GM19468 (cell line): ENCODE measurements around the gene C11orf21.
"Not testable (repeated sequence)": the region's sequence is repeated elsewhere in the genome, so short reads cannot be mapped to it uniquely, and the experiment has no call there.

Experiments used
- ATAC-seq: cut with Tn5 transposase; IDR thresholded peaks from one replicate; pipeline ENCODE4 v1.9.1; 2021; ENCODE audit warnings: mild to moderate bottlenecking, moderate library complexity, moderate number of reproducible peaks; ENCODE audit not compliant: unreplicated experiment; ENCODE audit errors: extremely low read depth

C11orf21 gene

GRCh38 chr11:2301631-2302305 is at the start of gene C11orf21, which contains the start of gene TSPAN32:
Gene C11orf21 (minus strand): TSS chr11:2301918. CDS start chr11:2301808, 110 bp downstream.
Gene TSPAN32 (plus strand): TSS chr11:2302013. CDS start chr11:2302150, 137 bp downstream.
- no peak for ATAC-seq

DNA sequence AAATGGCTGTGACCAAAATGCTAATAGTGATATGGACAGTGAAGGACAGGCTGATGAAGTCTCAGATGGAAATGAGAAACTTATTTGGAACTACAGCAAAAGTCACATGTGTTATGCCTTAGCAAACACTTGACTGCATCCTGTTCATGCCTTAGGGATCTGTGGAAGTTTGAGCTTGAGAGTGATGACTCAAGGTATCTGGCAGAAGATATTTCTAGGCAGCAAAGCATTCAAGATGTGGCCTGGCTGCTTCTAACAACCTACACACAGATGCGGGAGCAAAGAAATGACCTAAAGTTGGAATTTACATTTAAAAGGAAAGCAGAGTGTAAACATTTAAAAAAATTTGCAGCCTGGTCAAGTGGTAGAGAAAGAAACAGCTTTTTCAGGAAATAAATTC is 47.3 kb upstream of the C11orf21 start:
- ATAC-seq: no peak

GRCh38 chr11:2347308-2347830 is 45.7 kb upstream of the C11orf21 start:
- no peak for ATAC-seq

DNA sequence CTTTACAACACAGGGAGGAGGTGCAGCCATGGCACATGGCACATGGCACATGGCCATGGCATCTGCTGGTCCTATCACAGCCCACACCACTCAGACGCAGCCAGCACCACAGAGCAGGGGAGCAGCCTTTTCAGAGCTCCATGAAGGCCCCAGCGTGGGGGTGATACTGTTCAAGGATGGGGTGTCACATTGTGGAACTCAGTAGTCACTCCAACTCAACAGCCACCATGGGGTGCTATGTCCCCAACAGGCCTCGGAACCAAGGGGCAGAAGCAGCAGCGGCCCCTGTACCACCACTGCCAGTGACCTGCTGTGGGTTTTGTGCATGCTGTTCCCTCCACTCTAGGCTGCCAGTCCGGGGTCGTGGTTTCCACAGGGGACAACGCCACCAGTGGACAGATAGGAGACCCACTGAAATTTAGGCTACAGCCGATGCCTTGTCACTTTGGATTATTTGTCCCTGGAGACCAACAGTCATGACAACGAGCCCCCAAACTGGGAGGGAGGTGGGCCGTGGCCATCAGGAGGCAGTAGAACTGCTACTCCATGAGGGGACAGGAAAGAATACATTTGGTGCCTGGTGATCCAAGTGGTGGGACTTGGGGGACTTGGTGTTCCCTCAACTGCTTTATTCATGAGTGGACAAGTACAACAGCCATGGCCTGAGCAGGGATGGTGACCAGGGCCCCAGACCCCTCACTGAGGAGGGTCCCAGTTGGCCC is 45.0 kb upstream of the C11orf21 start:
- ATAC-seq: no peak

DNA sequence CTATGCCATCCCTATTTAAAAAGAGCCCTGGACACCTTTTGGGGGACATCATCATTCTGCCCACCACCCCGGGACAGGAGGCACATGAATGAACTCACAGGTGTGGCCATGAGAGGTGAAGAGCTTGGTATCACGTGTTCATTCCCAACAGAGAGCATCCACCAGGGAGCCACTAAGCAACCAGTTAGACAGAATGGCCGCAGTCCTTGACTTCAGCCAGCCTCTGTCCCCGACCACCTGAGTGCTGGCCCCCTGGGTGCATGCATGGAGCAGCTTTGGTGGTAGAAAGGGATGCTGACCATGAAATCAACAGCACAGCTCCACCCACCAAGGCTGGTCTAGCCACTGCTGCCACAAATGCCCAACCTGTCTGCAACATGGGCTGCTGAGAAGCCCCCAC is 44.3 kb upstream of the C11orf21 start:
- ATAC-seq: no peak

GRCh38 chr11:2345050-2345449 is 43.3 kb upstream of the C11orf21 start:
- ATAC-seq: no peak

DNA sequence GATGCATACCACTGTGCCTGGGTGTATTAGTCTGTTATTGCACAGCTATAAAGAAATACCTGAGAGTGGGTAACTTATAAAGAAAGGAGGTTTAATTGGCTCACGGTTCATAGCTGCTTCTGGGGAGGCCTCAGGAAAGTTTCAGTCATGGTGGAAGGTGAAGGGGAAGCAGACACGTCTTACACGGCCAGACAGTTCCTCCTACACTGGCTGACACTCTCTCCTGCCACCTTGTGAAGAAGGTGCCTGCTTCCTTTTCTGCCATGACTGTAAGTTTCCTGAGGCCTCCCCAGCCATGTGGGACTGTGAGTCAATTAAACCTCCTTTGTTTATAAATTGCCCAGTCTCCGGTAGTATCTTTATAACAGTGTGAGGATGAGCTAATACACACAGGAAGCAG is 41.8 kb upstream of the C11orf21 start:
- ATAC-seq: no peak

DNA sequence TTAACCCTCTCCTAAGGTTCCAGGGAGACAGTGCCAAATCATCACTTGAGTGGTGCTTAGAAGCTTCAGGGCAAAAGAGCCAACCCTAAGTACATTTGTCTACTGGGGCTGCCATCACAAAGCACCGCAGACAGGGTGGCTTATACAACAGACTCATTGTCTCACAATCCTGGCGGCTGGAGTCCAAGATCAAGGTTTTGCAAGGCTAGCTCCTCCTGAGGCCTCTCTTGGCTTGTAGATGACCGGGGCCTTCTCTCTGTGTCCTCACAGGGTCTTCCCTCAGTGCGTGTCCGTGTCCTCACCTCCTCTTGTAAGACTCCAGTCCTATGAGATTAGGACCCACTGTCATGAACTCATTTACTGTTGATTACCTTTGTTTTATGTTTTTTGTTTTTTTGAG is 41.3 kb upstream of the C11orf21 start:
- no peak for ATAC-seq

GRCh38 chr11:2342557-2342956 is 40.8 kb upstream of the C11orf21 start:
- no peak for ATAC-seq

GRCh38 chr11:2338760-2339159 is 37.0 kb upstream of the C11orf21 start:
- not testable (repeated sequence) for ATAC-seq

DNA sequence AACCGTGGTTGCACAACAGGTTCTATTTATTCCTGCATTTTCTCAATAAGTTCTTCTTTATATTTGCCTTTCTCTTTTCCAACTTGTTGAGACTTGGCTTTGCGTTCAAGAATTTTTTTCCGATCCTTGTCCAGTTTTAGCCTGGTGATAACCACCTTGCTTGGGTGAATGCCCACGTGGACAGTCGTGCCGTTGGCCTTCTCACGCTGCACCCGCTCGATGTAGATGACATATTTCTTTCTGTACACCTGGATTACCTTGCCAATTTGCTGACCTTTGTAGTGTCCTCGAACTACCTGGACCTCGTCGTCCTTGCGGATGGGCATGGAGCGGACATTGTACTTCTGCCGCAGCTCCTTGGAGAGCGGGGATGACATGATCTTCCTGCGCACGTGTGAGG is 33.6 kb upstream of the C11orf21 start:
- ATAC-seq: not testable (repeated sequence)

GRCh38 chr11:2333486-2334205 is 31.9 kb upstream of the C11orf21 start:
- ATAC-seq: not testable (repeated sequence)

DNA sequence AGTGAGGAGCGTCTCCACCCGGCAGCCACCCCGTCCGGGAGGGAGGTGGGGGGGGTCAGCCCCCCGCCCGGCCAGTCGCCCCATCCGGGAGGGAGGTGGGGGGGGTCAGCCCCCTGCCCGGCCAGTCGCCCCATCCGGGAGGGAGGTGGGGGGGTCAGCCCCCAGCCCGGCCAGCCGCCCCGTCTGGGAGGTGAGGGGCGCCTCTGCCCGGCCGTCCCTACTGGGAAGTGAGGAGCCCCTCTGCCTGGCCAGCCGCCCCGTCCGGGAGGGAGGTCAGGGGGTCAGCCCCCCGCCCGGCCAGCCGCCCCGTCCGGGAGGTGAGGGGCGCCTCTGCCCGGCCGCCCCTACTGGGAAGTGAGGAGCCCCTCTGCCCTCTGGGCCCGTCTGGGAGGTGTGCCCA is 30.9 kb upstream of the C11orf21 start:
- ATAC-seq: not testable (repeated sequence)

GRCh38 chr11:2331404-2331803 is 29.7 kb upstream of the C11orf21 start:
- ATAC-seq: no peak

DNA sequence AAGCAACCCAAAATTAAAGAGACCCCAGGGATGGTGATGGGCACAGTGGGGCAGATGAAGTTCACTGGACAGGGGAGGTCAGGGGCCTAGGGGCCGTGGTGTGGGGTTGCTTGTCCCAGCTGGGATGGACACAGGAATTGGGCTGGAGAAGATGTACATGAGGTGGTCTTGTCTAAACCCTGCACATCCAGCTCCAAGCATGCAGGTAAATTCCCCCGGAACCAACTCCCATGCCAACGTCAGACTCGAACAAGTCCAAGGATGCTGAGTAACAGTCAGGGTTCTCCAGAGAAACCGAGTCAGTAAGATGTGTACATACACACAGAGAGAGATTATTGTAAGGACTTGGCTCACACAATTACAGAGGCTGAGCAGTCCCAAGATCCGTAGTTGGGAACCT is 29.0 kb upstream of the C11orf21 start:
- ATAC-seq: no peak

DNA sequence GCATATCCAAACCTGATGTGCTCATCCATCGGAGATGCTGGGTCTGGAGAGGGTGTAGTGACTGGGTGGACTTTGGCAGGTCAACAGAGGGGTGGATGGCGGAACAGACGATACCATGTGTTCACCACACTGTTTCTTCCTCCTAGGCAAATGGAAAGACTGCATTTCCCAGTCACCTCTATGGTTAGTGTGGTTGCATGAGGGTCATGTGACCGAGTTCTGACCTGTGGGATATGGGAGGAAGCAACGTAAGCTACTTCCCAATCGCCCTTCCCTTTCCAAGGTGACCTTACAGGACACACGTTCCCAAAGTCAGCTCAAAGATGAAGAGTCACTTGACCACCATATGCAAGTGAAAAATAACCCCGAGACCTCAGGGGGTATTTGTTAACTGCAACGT is 27.8 kb upstream of the C11orf21 start:
- ATAC-seq: no peak

- ATAC-seq: no peak
These were observed 27.1 kb upstream of the C11orf21 start for GRCh38 chr11:2328656-2329354.

GRCh38 chr11:2328021-2328420 is 26.3 kb upstream of the C11orf21 start:
- no peak for ATAC-seq

DNA sequence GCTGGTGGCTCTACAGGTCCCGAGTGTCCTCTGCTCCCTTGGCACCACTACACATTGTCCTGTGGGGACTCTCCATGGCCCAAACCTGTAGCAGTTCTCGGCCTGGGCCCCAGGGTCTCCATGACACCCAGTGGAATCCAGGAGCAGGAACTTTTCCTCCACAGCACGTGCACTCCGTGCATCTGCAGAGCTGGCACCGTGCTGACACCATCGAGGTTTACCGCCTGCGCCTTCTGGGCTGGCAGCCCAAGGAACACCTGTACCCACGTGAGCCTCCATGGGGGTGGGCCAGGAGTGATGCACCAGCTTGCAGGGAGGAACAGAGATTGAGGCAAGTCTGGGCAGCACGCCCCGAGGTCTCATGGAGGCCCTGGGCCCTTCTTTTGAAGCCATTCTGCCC is 25.3 kb upstream of the C11orf21 start:
- ATAC-seq: no peak

GRCh38 chr11:2325719-2326118 is 24.0 kb upstream of the C11orf21 start:
- ATAC-seq: no peak
